DMS 273 (cell line): ENCODE results near the gene UNC80.

Experiments
- DNase-seq: peaks from one replicate; lab custom pipeline; 2025; ENCODE audit not compliant: unreplicated experiment; lab: John Stamatoyannopoulos, UW

The UNC80 gene

DNA sequence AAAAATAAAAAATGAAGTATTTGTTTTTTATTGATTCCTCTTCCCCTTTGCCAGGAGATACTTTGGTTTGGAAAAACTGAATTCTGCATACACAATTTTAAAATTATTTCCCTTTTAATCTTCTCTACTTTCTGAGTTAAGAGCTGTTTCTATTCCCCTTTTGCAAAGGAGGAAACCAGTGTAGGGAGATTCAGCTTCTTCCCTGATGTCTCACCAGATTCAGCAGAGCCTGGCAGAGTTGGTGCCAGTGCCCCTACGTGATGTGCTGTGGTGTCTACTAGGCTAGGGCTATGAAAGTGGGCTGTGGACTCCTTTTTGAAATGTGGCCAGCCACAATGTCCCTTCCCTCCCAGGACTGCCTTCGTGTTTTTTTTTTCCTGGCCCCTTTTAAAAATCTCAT lies 233.2 kb downstream of the UNC80 start:
- no peak for DNase-seq

DNA sequence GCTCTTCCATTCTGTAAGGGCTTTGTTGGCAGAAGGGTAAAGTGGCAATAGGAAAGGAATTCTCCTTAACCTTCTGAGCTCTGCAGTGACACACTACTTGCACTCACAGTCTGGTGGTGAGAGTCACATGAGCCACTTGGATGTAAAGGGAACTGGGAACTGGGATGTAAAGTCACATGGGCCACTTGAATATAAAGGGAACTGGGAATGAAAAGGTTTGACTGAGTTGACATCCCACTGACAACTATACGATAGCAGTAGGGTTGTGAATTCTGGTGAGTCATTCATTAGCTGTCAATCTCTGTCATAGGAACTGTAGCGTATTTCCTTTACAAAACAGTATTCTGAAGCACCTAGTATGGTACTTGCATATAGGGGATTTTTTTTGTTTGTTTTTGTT lies 236.3 kb downstream of the UNC80 start:
- no peak for DNase-seq

DNA sequence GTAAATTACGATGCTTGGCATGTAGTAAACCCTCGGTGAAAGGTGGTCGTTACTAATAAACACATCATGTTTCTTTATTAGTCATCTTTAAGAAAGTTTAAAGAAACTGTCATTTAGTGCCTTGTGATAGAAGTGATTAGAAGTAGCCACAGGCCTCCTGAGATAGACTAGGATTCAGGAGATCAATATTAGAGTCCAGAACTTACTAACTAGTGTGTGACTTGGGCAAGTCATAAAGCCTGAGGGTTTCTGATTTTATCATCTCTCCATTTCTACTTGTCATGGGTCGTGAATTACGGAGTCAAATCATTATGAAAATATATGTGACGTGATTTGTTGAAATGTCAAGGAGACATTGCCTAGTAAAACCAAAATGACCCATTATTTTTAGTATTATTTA lies 237.5 kb downstream of the UNC80 start:
- DNase-seq, result no peak

DNA sequence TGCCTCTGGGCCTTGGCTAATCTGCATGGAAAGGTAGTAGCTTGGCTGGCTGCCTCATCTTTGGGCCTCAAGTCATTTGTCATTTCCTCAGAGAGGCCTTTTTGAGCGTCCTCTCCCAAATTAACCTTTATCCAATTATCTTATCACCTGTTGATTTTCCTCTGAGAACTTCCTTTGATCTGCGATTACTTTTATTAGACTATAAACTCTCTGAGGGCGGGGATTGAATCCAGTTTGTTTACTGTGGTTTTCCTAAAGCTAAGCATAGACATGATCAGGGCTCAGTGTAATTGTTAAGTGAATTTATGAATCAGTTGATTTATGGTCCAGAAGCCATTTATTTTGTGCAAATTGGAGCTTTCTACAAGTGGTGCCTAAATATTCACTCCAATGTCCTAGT lies 238.3 kb downstream of the UNC80 start:
- DNase-seq, result no peak

DNA sequence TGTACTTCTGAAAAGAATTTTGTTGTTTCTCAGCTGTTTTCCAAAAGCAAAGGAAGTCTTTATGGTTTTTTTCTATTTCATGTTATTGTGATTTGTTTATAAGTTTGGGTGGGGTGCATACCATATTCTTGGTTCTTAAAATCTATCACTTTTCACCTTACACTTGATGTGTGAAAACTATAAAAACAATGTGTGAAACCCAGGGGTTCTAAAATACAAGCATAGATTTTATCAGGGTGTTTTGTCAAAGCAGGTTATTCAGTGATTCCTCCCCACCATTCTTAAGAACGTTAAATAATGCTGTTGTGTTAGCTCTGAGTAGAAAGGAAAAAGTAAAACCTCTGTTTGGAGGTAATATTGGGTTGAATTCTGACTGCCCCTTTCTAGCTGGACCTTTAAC lies 248.5 kb downstream of the UNC80 start:
- DNase-seq, result no peak

DNA sequence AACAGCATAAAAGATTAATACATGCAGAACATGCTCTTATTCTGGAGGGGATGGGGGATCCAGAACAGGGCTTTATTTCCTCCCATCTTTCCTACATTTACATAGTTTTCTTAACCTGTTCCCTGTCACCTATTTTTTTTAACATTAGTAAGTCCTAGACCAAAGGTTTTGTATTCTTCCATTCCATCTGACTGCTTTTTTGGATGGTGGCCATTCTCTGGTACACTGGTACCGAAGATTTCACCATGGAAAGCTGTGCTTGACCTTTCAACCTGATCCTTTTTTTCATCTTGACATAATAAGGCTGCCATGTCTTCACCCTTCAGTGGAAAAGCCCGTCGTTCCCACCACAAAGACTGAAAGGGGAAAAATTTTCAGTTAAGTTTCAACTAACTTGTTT lies 251.2 kb downstream of the UNC80 start:
- DNase-seq, result no peak

DNA sequence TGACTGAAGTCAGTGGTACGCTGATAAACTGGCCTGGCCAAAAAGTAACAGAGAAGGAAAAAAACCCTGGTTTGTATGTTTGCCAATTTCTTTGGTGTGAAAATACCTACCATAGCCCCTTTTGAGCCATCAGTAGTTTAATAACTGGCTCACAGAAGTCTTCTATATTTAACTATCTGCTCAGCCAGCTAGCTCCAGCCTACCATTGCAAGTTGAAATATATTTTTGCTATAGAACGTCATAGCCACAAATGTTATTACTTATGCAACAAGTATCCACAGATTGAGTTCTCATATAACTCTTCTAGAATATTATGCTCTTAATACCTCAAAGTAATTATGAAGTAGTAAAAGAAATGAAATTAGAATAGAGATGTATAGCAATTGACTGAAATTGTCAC lies 256.0 kb downstream of the UNC80 start:
- no peak for DNase-seq

DNA sequence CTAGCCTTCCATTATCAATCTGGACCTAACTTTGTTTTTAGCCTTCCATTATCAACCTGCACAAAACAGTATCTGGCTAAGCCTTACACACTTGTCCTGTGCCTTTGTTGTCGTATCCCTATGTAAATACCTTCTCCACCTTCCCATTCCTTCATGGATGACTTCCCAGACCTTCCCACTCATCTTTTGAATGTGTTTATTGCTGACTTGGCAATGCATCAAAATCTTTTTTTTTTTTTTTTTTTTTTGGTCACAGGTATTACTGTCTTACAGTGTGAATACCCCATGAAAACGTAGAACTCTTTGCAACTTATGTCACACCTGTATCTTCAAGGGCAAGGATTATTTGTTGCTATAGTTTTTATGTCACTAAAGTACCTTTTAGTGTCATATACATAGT lies 256.5 kb downstream of the UNC80 start:
- no peak for DNase-seq

DNA sequence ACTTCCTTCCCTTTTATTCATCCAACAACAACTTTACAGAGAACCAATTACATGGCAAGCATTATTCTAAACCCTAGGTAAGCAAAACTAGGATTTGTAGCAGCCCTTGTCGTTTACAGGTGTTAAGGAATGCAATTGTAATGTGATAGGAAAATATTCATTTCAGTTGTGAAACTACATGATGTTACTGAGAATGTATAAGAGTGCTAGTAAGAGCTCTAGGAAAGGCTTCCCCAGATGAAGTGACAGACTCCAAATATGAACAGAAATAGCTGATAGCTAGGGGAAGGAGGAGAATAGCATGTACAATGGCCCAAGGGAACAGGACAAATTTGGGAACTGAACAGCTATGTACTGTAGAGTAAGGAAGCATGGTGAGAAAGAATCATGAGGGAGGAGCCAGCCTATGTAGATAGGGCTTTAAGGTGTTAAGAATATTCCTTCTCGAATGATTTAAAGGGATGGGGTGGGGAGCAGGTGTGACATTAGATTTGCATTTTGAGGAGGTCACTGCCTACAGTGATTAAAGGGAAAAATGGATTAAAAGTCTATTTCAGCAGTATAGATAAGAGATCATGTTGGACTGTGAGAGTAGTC lies 262.6 kb downstream of the UNC80 start:
- DNase-seq, result no peak

DNA sequence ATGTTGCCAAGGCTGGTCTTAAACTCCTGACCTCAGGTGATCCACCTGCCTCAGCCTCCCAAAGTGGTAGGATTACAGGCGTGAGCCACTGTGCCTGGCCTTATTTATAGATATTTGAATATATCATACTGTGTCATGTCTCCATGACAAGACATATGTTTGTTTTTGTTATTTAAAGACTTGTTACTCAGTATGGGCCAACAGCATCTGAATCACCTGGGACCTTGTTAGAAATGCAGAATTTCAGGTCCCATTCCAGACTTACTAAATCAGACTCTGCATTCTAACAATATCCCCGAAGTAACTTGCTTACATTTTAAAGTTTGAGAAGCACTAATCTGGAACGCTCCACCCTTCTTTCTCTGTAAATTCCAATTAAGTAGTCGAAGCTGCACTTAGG lies 264.0 kb downstream of the UNC80 start:
- DNase-seq, result no peak

DNA sequence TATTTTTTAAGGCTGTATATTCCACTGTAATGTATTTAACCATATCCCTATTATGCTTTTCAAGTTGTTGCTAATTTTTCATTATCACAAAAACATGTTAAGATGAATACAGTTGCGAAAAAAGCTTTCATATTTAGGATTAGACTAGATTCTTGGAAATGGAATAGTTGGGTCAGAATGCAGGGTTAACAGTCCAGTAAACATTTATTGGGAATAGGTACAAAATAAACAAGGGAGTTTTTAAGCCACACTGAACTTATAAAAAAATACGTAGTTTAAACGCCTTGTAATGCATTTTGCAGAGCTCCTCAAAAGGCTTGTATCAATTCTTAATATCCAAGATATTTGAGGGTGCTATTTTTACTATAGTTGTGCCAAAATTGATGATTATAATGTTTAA lies 266.4 kb downstream of the UNC80 start:
- DNase-seq, result no peak

DNA sequence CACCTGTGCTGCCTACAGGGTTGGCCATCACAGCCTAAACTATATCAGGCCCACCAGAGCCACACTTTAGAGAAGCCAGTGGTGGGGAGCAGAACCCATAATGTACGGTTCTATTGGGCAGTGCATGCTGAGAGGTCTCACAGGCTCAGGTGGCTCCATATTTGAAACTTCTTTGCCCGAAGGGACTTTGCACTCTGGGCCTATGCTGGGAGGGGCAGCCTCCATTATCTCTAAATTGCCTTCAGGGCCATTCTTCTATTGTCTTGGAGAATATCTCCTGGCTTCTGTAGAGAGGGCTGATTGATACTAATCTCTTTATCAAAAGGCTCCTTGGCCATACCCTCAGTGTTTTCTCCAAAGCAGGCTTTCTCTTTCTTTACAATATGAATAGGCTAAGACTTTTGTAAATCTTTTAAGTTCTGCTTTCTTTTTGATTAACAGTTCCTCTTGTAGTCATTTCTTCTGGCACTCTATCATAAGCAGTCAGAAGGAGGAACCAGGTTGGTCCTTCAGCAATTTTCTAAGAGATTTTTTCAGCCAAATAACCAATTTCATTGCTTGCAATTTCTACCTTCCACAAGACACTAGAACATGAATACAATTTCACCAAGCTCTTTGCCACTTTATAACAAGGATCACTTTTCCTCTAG lies 275.3 kb downstream of the UNC80 start:
- no peak for DNase-seq
